HCT116 (cell line): Measurements from ENCODE around the gene SLC10A2.

Experiments used
- CEBPB ChIP-seq: IDR thresholded peaks from 2 replicates; pipeline ENCODE4 v1.6.1; 2012; ENCODE audit warnings: low read depth
- CTCF ChIP-seq, 3 experiments: fragments of 200-600 bp in 1 of 3; sonication (generic) in 1 of 3; IDR thresholded peaks in 2 of 3; conservative IDR thresholded peaks in 1 of 3; 2 replicates each; pipeline ENCODE4 v1.5.1; 2012 to 2017; ENCODE audit warnings: low read depth in 2 of 3, low read length in 2 of 3, antibody characterized with exemption in 1 of 3, borderline replicate concordance in 1 of 3, control low read depth in 1 of 3, mild to moderate bottlenecking in 1 of 3, mixed read lengths in 1 of 3, mixed run types in 1 of 3, moderate library complexity in 1 of 3; ENCODE audit not compliant: insufficient read depth in 1 of 3
- MAX ChIP-seq: IDR thresholded peaks from 2 replicates; pipeline ENCODE4 v1.6.1; 2012
- POLR2A ChIP-seq: IDR thresholded peaks from 2 replicates; pipeline ENCODE4 v1.7.0; 2011; ENCODE audit warnings: borderline replicate concordance; ENCODE audit not compliant: insufficient read depth, insufficient read length; ENCODE audit errors: extremely low read depth
- POLR2AphosphoS5 ChIP-seq: IDR thresholded peaks from 2 replicates; pipeline ENCODE4 v1.6.1; 2011; ENCODE audit warnings: mild to moderate bottlenecking, low read depth, low read length, moderate library complexity
- RAD21 ChIP-seq: IDR thresholded peaks from 2 replicates; pipeline ENCODE4 v1.6.1; 2012; ENCODE audit warnings: low read depth, mild to moderate bottlenecking
- REST ChIP-seq: IDR thresholded peaks from 2 replicates; pipeline ENCODE4 v1.6.1; 2012; ENCODE audit warnings: low read depth

- no peak for TF ChIP-seq CTCF (IDR thresholded peaks at IDR 0.05 in 2 of 3, conservative IDR thresholded peaks at IDR 0.05 in 1 of 3; ENCODE audit: borderline replicate concordance in 1 of 3, insufficient read depth in 1 of 3, low read depth in 2 of 3, low read length in 2 of 3)
- no peak for TF ChIP-seq MAX
- TF ChIP-seq REST: no peak
- TF ChIP-seq POLR2AphosphoS5: no peak
- TF ChIP-seq RAD21: no peak
- no peak for TF ChIP-seq CEBPB
- no peak for TF ChIP-seq POLR2A
These were observed 66.7 kb downstream of the SLC10A2 start for GRCh38 chr13:102999499-102999898.
